LNCAP (cell line): ENCODE measurements around the gene NOC2L.

Experiments used
- TF ChIP-seq, protein P1 (sequence below): fragments of 450-650 bp; IDR thresholded peaks from 2 replicates; pipeline ENCODE4 v1.5.1; 2017; ENCODE audit warnings: mild to moderate bottlenecking

The NOC2L gene

DNA sequence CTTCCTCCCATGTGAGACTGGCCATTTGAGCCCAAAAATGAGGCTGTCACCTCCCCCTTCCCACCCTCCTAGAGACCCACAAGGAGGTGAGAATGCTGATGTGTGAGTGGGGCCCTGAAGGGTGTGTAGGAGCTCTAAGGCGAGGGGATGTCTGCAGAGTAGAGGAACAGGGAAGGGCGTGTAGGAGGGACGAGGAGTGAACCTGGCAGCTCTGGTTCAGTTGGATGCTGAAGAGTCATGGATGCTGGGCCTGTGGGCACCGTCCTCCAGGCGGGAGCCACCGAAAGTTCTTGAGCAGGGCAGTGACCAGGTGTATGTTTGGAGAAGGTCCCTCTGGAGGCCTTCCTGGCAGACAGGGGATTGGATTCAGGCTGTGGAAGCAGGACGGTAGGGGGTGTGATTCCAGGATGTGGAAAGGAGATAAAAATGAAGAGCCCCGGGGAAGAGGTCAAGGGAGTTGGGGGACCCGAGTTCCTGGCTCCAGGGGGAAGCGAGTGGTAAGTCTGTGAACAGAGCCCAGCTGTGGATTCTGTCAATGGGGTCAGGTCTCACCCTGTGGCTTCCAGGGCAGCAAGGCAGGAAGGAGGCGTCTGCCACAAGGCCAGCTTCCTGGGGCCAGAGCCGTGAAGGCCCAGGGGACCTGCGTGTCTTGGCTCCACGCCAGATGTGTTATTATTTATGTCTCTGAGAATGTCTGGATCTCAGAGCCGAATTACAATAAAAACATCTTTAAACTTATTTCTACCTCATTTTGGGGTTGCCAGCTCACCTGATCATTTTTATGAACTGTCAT lies 27.5 kb downstream of the NOC2L start:
- TF ChIP-seq, protein P1, sequence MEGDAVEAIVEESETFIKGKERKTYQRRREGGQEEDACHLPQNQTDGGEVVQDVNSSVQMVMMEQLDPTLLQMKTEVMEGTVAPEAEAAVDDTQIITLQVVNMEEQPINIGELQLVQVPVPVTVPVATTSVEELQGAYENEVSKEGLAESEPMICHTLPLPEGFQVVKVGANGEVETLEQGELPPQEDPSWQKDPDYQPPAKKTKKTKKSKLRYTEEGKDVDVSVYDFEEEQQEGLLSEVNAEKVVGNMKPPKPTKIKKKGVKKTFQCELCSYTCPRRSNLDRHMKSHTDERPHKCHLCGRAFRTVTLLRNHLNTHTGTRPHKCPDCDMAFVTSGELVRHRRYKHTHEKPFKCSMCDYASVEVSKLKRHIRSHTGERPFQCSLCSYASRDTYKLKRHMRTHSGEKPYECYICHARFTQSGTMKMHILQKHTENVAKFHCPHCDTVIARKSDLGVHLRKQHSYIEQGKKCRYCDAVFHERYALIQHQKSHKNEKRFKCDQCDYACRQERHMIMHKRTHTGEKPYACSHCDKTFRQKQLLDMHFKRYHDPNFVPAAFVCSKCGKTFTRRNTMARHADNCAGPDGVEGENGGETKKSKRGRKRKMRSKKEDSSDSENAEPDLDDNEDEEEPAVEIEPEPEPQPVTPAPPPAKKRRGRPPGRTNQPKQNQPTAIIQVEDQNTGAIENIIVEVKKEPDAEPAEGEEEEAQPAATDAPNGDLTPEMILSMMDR: no peak

DNA sequence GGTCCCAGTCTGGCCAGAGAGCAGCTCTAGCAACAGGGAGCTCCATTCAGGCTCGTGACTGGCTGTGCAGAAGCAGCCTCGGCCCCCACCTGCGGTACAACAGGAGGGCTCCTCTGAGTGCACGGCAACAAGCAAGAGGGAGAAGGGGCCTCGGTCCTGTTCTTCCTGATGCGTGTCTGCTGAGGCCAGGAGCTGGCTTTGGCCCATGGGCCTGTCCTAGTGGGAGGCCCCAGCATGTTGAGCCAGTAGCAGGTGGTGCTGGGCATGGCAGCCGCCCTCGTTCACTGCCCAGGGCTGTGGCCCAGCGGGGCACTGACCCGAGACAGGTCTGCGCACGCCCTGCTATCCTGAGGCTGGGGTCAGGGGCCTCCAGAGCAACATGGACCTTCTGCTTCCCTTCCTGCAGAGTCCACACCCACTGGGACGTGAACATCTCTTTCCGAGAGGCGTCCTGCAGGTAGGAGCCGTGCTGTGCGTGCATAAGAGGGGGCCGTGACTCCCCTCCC lies 28.4 kb downstream of the NOC2L start:
- TF ChIP-seq, protein P1: no peak

DNA sequence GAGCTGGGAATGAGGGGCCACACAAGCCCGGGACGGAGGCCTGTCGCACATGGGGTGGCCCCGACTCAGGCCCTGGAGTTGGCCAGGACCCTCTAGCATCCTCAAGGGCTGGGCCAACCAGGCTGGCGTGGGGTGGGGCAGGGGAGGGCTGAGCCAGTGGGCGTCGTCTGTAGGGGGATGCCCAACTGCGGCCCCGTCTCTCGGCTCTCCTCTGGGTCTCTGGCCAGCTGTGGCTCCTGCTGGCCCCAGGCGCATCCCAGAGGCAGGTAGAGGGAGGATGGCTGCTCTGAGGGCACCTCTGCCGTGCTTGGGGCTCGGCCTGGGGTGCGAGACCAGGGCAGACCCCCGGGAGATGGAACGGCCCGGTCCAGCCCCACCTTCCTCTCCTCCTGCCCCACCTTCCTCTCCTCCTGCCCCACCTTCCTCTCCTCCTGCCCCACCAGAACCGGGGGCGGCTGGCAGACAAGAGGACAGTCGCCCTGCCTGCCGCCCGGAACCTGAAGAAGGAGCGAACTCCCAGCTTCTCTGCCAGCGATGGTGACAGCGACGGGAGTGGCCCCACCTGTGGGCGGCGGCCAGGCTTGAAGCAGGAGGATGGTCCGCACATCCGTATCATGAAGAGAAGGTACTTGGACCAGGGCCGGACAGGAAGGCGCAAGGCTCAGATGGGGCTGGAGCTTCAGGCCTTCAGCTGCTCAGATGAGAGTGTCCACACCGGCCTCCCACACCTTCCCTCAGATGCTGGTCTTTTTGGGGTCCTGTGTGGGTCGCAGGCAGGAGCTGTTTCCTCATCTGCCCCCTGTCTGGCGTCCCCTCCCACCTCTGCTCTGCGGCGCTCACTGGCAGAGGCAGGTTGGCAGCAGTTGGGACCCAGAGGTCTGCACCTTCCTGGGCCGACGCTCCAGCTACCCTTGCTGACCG lies 29.1 kb downstream of the NOC2L start:
- TF ChIP-seq, protein P1: no peak

DNA sequence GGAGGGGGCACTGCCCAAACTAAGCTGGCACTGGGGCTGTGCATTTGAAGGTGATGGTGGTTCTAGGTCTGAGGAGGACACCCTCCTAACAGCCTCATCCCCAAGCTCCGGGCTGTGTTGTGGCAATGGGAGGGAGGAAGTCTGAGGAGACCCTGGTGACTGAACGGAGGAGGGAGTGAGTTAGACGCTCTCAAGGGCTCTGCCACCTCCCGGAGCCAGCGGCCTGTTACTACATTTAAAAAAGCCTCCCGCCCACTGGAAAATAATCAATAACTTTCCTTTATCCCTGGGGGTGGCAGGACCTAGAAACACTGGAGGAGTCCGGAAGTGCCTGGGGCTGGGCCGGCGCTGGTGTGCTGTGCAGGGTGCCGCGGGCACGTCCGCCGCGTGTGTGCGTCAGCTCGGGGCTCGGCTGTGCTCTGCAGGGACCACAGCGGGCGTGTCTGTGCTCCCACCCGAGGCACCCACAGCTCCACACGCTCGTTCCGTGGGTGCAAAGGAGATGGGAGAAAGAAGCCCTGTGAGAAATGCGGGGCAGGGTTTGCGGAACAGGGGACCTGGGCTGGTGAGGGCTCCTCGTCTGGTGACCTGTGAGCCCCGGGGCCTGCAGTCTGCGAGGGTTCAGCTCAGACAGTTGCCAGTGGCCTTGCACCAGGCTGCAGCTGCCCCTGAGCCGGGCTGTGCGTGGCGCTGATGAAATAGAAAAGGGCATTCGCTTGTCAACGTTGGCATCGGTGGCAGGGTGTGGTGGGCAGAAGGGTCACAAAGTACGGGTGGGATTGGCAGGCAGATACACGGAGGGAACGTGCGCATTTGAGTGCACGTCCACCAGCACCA lies 30.0 kb downstream of the NOC2L start:
- TF ChIP-seq, protein P1: no peak

- TF ChIP-seq, protein P1: no peak
Measured at GRCh38 chr1:927748-928147, 31.3 kb downstream of the NOC2L start.

- TF ChIP-seq, protein P1: no peak
Measured at GRCh38 chr1:927234-927633, 31.8 kb downstream of the NOC2L start.
